AG04450 (cell line): Measurements from ENCODE around the gene EFCAB3. TPM values are rescaled to one million over a fixed set of nuclear protein-coding genes. Genes with fewer than 3 reads are reported as not detected.
"Not testable (repeated sequence)": the region's sequence is repeated elsewhere in the genome, so short reads cannot be mapped to it uniquely, and the experiment has no call there.

ENCODE experiments used
- CTCF ChIA-PET: fragments of 300-600, 350-600 bp; formaldehyde crosslinking; extraction: SDS; loops from one replicate; lab custom pipeline; 2022; ENCODE audit warnings: antibody characterized with exemption, inconsistent platforms; lab: Charles Lee
- POLR2A ChIA-PET: fragments of 350-600 bp; formaldehyde crosslinking; extraction: SDS; loops from one replicate; lab custom pipeline; 2021; ENCODE audit warnings: antibody characterized with exemption, inconsistent platforms; lab: Yijun Ruan, JAX
- DNase-seq: peaks from one replicate; pipeline ENCODE4 v3.0.0-alpha.2; 2011; ENCODE audit warnings: low read depth, low spot score
- H3K27ac ChIP-seq: one replicate; pipeline ENCODE4 v1.5.1; 2012; ENCODE audit warnings: low read depth, low read length, control low read depth
- H3K27me3 ChIP-seq: one replicate; pipeline ENCODE4 v1.6.0; 2012; ENCODE audit warnings: low read length; ENCODE audit not compliant: control insufficient read depth, insufficient read depth
- H3K4me3 ChIP-seq: 2 replicates; pipeline ENCODE4 v1.5.1; 2011; ENCODE audit warnings: mild to moderate bottlenecking, low read depth, low read length, control low read depth
- H3K9me3 ChIP-seq: 2 replicates; pipeline ENCODE4 v1.5.1; 2012; ENCODE audit warnings: low read length; ENCODE audit not compliant: control insufficient read depth, insufficient read depth
- polyA plus RNA-seq: library from polyadenylated mRNA; depleted of rRNA; stranded (reverse); fragments of >200 nt; gene quantifications from 2 replicates; pipeline ENCODE4 v1.2.3, GENCODE V29; 2011
- TF ChIP-seq, protein P1 (sequence below): IDR thresholded peaks from 2 replicates; pipeline ENCODE4 v1.5.1; 2011; ENCODE audit warnings: low read depth, low read length, control low read depth, inconsistent platforms

EFCAB3 gene
- polyA plus RNA-seq, 1 experiment = not detected

DNA sequence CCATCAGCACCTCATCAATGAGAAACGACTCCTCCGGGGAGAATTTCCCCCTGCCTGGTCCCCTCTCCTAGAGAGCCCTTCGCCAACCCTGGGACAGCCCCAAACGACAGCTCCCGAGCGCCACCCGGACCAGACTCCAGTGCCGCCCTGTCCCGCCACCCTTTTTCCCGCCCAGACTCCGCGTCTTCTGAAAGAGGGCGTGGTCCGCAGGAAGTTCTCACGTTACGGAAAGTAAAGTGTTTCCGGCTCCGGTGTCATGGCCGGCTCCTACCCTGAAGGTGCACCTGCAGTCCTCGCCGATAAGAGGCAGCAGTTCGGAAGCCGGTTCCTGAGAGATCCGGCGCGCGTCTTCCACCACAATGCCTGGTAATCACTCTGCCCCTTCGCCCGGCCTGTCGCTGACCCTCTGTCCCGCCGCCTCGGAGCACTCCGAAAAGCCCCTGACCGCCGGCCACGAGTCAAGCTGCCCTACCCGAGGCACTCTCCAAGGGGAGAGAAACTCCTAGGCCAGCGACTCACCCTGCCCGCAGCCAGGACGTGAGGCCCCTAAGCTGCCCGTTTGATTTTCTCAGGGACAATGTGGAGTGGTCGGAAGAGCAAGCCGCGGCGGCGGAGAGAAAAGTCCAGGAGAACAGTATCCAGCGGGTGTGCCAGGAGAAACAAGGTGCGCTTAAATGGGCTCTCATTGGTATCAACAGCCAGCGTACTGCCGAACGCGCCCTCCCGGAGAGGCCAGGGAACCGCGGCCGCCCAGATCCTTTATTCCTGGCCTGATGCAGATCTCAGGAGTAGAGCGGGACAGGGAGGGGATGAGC, 43.5 kb downstream of the EFCAB3 start, which contains the start of gene METTL2A:
TSS of gene METTL2A (plus strand) at position 251 of the 815 bp plus-strand sequence. CDS start at position 257, 6 bp downstream.
- H3K27me3 ChIP-seq, POLR2A ChIA-PET, H3K9me3 ChIP-seq: not testable (repeated sequence)
- DNase-seq = peak; percentile 43
- CTCF ChIA-PET = interaction anchor here (0.6 kb wide), 1 partner anchor 65 kb away, joined by 4 read pairs; no protein-coding TSS in a partner anchor
- TF ChIP-seq, protein P1, sequence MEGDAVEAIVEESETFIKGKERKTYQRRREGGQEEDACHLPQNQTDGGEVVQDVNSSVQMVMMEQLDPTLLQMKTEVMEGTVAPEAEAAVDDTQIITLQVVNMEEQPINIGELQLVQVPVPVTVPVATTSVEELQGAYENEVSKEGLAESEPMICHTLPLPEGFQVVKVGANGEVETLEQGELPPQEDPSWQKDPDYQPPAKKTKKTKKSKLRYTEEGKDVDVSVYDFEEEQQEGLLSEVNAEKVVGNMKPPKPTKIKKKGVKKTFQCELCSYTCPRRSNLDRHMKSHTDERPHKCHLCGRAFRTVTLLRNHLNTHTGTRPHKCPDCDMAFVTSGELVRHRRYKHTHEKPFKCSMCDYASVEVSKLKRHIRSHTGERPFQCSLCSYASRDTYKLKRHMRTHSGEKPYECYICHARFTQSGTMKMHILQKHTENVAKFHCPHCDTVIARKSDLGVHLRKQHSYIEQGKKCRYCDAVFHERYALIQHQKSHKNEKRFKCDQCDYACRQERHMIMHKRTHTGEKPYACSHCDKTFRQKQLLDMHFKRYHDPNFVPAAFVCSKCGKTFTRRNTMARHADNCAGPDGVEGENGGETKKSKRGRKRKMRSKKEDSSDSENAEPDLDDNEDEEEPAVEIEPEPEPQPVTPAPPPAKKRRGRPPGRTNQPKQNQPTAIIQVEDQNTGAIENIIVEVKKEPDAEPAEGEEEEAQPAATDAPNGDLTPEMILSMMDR = peak; percentile 35
- Histone ChIP-seq H3K27ac (peak within 1 kb of the TSS; percentile 47), H3K4me3 (peak within 1 kb of the TSS; percentile 82)

DNA sequence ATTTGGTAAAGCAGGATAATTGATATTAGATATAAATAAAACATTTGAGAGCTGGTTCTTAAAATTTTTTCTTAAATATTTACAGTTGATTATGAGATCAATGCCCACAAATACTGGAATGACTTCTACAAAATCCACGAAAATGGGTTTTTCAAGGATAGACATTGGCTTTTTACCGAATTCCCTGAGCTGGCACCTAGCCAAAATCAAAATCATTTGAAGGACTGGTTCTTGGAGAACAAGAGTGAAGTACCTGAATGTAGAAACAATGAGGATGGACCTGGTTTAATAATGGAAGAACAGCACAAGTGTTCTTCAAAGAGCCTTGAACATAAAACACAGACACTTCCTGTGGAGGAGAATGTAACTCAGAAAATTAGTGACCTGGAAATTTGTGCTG, 45.9 kb downstream of the EFCAB3 start:
- H3K4me3 ChIP-seq, CTCF ChIA-PET, H3K27me3 ChIP-seq, H3K9me3 ChIP-seq, H3K27ac ChIP-seq, POLR2A ChIA-PET, DNase-seq: not testable (repeated sequence)

DNA sequence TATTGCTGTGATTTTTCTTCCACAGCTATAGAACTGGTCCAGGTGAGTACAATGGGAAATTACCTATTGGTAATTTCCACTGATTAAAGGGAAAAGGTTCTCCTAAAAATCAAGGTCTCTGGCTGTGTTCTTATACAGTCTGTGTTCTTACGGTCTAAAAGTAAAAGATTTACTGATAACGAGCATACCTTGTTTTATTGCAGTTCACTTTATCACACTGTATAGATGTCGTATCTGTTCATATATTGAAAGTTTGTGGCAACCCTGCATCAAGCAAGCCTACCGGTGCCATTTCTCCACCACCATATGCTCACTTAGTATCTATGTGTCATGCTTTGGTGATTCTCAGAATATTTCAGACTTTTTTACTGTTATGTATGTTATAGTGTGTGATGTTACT, 54.9 kb downstream of the EFCAB3 start:
- H3K4me3 ChIP-seq, H3K9me3 ChIP-seq, POLR2A ChIA-PET, H3K27ac ChIP-seq, DNase-seq, H3K27me3 ChIP-seq, CTCF ChIA-PET: not testable (repeated sequence)

DNA sequence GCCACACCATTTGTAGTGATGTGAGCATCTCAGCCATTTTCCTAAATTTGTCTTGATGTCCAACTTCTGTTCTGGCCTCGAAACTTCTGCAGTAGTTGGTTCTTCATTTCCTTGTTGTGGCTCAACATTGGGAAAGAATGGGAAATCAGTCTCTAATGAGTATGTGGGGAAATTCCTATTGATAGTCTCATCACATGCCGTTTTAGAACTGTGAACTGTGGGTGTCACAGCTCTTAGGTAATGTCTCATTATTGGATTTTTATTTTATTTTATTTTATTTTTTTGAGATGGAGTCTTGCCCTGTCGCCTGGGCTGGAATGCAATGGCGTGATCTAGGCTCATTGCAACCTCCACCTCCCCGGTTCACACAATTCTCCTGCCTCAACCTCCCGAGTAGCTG, 60.8 kb downstream of the EFCAB3 start:
- H3K9me3 ChIP-seq, DNase-seq, POLR2A ChIA-PET, CTCF ChIA-PET, H3K27ac ChIP-seq, H3K27me3 ChIP-seq, H3K4me3 ChIP-seq: not testable (repeated sequence)

DNA sequence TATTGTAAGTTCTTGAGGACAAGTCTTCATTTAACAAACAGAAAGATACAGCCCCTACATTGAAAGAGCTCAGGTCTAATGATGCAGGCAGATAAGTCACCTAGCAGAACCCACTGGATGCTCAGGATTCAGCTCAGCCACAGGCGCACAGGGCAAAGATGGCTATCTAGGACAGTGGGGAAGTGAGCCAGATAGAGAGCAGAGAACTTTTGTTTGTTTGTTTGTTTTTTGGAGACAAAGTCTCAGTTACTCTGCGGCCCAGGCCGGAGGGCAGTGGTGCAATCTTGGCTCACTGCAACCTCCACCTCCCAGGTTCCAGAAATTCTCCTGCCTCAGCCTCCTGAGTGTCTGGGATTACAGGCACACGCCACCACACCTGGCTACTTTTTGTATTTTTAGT, 63.7 kb downstream of the EFCAB3 start:
- H3K27me3 ChIP-seq = no peaks in the 10 kb centered on the region
- no peak overlapping the region for H3K27ac ChIP-seq
- CTCF ChIA-PET = no interaction called here
- H3K9me3 ChIP-seq = no peaks in the 10 kb centered on the region
- no peak overlapping the region for H3K4me3 ChIP-seq
- TF ChIP-seq, protein P1 = no peak
- POLR2A ChIA-PET = no interaction called here
- no peak for DNase-seq

DNA sequence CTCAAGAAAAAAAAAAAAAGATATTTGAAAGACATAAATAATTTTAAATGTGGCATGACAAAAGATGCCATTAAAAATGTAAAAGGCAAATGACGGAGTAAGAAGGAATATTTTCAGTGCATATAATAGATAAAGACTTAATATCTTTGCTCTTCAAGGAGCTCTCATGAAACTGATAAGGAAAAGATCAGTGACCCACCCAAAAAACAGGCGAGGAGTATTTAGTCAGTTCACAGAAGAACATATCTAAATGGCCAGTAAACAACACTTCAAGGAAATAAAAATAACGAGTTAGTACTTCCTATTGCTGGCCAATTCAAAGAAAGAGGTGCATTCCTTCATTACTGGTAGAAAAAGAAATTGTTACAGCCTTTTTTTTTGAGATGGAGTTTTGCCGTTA, 65.4 kb downstream of the EFCAB3 start:
- POLR2A ChIA-PET, CTCF ChIA-PET, H3K4me3 ChIP-seq, H3K27ac ChIP-seq, H3K9me3 ChIP-seq, DNase-seq, H3K27me3 ChIP-seq: not testable (repeated sequence)

DNA sequence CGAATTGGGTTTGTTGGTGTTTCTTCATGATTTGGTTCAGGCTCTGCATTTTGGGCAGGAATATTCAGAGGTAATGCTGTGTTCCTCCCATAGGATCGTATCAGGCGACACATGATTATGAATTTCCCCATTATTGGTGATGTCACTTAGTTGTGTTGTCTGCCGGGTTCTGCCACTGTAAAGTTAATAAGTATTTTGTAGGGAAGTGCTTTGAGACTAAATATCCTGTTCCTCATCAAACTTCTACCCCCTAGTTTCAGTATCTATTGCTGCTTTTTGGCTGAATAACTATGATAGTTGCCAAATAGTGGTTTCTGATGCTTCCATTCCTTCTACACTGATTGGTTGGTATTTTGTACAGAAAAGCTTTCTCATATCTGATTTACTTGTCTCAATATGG, 71.8 kb downstream of the EFCAB3 start:
- H3K27ac ChIP-seq, DNase-seq, H3K4me3 ChIP-seq, H3K9me3 ChIP-seq, POLR2A ChIA-PET, H3K27me3 ChIP-seq, CTCF ChIA-PET: not testable (repeated sequence)

DNA sequence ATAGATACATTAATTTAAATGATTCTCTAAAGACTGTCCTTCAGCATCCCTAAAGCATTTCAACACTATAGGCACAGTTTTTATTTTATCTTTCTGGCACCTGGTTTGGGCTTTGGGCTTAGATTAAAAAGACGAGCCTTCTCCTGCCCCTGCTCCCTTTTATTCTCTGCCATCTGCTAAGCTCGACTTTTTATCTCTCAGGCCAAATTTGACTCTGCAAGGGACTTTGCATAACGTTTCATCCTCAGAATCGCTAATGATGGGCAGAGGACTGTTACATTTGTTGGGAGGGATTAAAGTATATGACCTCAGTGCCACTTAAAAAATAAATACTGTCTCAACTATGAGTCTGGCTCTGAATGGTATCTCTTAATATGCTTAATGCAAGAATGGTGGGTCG, 72.7 kb downstream of the EFCAB3 start:
- POLR2A ChIA-PET = interaction anchor here (0.7 kb wide), 1 partner anchor 1046 kb away, joined by 4 read pairs; no protein-coding TSS in a partner anchor
- DNase-seq, H3K4me3 ChIP-seq, H3K27me3 ChIP-seq, H3K9me3 ChIP-seq, H3K27ac ChIP-seq, CTCF ChIA-PET: not testable (repeated sequence)

DNA sequence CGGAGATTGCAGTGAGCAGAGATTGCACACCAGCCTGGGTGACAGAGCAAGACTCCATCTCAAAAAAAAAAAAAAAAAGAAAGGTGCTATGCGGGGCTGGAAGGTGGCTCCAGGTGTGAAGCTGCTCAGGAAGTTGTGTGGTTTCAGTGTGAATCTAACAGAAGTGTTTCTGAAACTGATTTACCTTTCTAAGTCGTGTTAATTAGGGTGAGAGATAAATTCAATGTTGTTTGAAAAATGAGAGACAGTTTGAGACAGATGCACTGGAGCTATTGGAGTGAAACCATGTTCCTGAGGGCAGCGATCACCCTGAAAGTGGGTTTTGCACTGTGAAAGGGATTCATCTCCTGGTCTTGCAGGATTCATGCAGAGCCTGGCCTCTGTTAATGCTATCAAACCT, 73.3 kb downstream of the EFCAB3 start:
- H3K4me3 ChIP-seq, H3K9me3 ChIP-seq, CTCF ChIA-PET, H3K27me3 ChIP-seq, DNase-seq, H3K27ac ChIP-seq: not testable (repeated sequence)
- POLR2A ChIA-PET = interaction anchor here (0.7 kb wide), 1 partner anchor 1046 kb away, joined by 4 read pairs; no protein-coding TSS in a partner anchor

DNA sequence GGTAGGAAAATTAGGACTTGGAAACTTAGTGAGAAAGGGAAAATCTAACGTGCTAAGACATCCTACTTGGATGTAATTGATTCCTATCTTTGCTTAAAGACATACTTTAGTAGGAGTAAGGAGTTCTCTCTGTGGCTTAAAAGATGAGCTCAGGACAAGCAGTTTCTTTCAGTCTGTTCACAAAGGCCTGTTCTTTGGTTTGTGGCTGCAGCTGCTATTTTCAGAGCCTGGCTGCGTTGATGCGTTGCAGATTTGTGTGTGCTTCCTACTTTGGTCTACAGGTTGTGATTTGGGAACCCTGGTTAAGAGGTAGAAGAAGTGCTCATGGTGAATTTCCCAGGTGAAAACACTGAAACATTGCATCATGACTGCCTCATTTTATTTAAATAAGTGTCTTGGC, 73.8 kb downstream of the EFCAB3 start:
- H3K9me3 ChIP-seq, H3K27me3 ChIP-seq, POLR2A ChIA-PET, H3K4me3 ChIP-seq, CTCF ChIA-PET, DNase-seq, H3K27ac ChIP-seq: not testable (repeated sequence)
